ENCODE data around the gene SOWAHA. TPM values are rescaled to one million over a fixed set of nuclear protein-coding genes. Genes with fewer than 3 reads are reported as not detected.
A peak's percentile ranks its signal among the peaks of the same experiment; 100 is the strongest.

SOWAHA gene
- total RNA-seq, 2 donors from 2014 or later = 0.13 TPM; not detected in 1

GRCh38 chr5:132840313-132840712 lies 27.2 kb downstream of the SOWAHA start:
- peaks cover 8% of the 10 kb centered on the region for H3K4me1 Mint-ChIP-seq
- no peaks in the 10 kb centered on the region for H3K36me3 Mint-ChIP-seq (ENCODE audit: low read depth)
- 92 to 100% methylated on average over 1 to 3 of the region's 3 CpGs for WGBS, 2 experiments (ENCODE audit: insufficient coverage in 1 of 2, insufficient read length in 1 of 2)
- H3K27ac Mint-ChIP-seq = no peak overlapping the region
- Histone ChIP-seq H3K27ac (ENCODE audit: low read depth, low read length) (no peak overlapping the region), H3K36me3 (ENCODE audit: control insufficient read depth, insufficient read depth, low read length) (no peaks in the 10 kb centered on the region), H3K9ac (ENCODE audit: extremely low read depth, low read length, poor library complexity, severe bottlenecking) (no peak overlapping the region), H3K4me1 (ENCODE audit: control insufficient read depth, insufficient read depth, low read length) (no peaks in the 10 kb centered on the region), H3K27me3 (ENCODE audit: control insufficient read depth, insufficient read depth, low read length, poor library complexity, severe bottlenecking) (no peaks in the 10 kb centered on the region), H3K9me3 (ENCODE audit: control insufficient read depth, low read length) (no peaks in the 10 kb centered on the region), H3K4me3 (ENCODE audit: low read length) (no peak overlapping the region)
- H3K4me3 Mint-ChIP-seq = no peak overlapping the region
- H3K9me3 Mint-ChIP-seq = no peaks in the 10 kb centered on the region
- no peak for TF ChIP-seq CTCF (conservative IDR thresholded peaks at IDR 0.05)
- no peaks in the 10 kb centered on the region for H3K27me3 Mint-ChIP-seq (ENCODE audit: insufficient read depth)
- DNase-seq = peak; percentile 23

- Mint-ChIP-seq H3K27ac (no peak overlapping the region), H3K4me3 (no peak overlapping the region), H3K36me3 (ENCODE audit: low read depth) (no peaks in the 10 kb centered on the region), H3K27me3 (ENCODE audit: insufficient read depth) (no peaks in the 10 kb centered on the region), H3K4me1 (peaks cover 8% of the 10 kb centered on the region), H3K9me3 (no peaks in the 10 kb centered on the region)
- no peaks in the 10 kb centered on the region for H3K36me3 ChIP-seq (ENCODE audit: control insufficient read depth, insufficient read depth, low read length)
- H3K9me3 ChIP-seq (ENCODE audit: control insufficient read depth, low read length) = no peaks in the 10 kb centered on the region
- TF ChIP-seq CTCF (conservative IDR thresholded peaks at IDR 0.05) = no peak
- no peak overlapping the region for H3K4me3 ChIP-seq (ENCODE audit: low read length)
- H3K9ac ChIP-seq (ENCODE audit: extremely low read depth, low read length, poor library complexity, severe bottlenecking) = no peak overlapping the region
- no peaks in the 10 kb centered on the region for H3K27me3 ChIP-seq (ENCODE audit: control insufficient read depth, insufficient read depth, low read length, poor library complexity, severe bottlenecking)
- no peaks in the 10 kb centered on the region for H3K4me1 ChIP-seq (ENCODE audit: control insufficient read depth, insufficient read depth, low read length)
- 83 to 96% methylated on average over 1 of the region's 1 CpG for WGBS, 2 experiments (ENCODE audit: insufficient coverage in 1 of 2, insufficient read length in 1 of 2)
- peak; percentile 25 for DNase-seq
- H3K27ac ChIP-seq (ENCODE audit: low read depth, low read length) = no peak overlapping the region
Observed at GRCh38 chr5:132840896-132841295, 27.8 kb downstream of the SOWAHA start.

- H3K9ac ChIP-seq (ENCODE audit: extremely low read depth, low read length, poor library complexity, severe bottlenecking) = no peak overlapping the region
- no peaks in the 10 kb centered on the region for H3K9me3 ChIP-seq (ENCODE audit: control insufficient read depth, low read length)
- TF ChIP-seq CTCF (conservative IDR thresholded peaks at IDR 0.05) = no peak
- WGBS, 2 experiments (ENCODE audit: insufficient coverage in 1 of 2, insufficient read length in 1 of 2) = 90 to 93% methylated on average over 4 of the region's 4 CpGs
- H3K4me1 ChIP-seq (ENCODE audit: control insufficient read depth, insufficient read depth, low read length) = no peaks in the 10 kb centered on the region
- DNase-seq = no peak
- H3K36me3 ChIP-seq (ENCODE audit: control insufficient read depth, insufficient read depth, low read length) = no peaks in the 10 kb centered on the region
- Mint-ChIP-seq H3K27ac (no peak overlapping the region), H3K4me3 (no peak overlapping the region), H3K36me3 (ENCODE audit: low read depth) (no peaks in the 10 kb centered on the region), H3K9me3 (no peaks in the 10 kb centered on the region), H3K27me3 (ENCODE audit: insufficient read depth) (no peaks in the 10 kb centered on the region), H3K4me1 (peaks cover 8% of the 10 kb centered on the region)
- H3K27ac ChIP-seq (ENCODE audit: low read depth, low read length) = no peak overlapping the region
- H3K27me3 ChIP-seq (ENCODE audit: control insufficient read depth, insufficient read depth, low read length, poor library complexity, severe bottlenecking) = no peaks in the 10 kb centered on the region
- no peak overlapping the region for H3K4me3 ChIP-seq (ENCODE audit: low read length)
Observed at GRCh38 chr5:132841305-132841704, 28.2 kb downstream of the SOWAHA start.
